Medulla oblongata (tissue), 1 donor: ENCODE measurements around the gene APH1A.
"Not testable (repeated sequence)": the region's sequence is repeated elsewhere in the genome, so short reads cannot be mapped to it uniquely, and the experiment has no call there.

Experiments used
- DNase-seq: peaks from one replicate; pipeline ENCODE4 v3.0.0-alpha.2; 2015; ENCODE audit errors: extremely low spot score

APH1A gene

DNA sequence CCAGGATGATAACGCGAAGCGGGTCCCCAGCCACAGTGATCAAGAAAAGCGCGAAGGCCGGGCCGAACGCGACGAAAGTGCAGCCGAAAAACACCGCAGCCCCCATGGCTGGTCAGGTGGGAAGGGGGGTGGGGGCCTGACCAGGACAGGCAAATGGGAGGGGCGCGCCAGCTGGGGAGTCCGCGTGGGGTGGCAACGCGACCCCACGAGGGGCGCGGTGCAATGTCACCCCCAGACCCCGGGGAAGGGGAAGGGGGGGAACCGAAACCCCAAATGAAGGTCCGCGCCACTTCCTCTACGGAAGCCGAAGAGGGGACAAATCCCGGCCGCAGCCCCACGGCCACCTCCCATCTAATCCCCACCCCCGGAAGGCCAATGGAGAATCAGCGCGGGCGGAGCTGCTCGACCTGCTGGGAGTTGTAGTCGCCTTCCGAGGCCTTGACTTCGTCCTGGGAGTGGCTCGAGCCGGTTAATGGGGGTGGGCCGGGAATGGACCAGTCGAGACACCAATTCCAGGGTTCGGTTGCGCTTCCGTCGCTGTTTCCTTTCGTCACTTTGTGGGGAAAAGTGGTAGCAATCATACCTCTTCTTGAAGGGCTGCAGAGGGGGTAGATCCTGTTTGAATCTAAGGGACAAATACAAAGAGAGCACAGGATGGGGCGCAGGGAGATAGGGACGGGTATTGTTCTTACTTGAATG, at the start of gene APH1A:
Gene APH1A (minus strand): TSS at position 312 of the 699 bp plus-strand sequence. CDS start 206 bp downstream, at position 106.
- peak; percentile 99 for DNase-seq

DNA sequence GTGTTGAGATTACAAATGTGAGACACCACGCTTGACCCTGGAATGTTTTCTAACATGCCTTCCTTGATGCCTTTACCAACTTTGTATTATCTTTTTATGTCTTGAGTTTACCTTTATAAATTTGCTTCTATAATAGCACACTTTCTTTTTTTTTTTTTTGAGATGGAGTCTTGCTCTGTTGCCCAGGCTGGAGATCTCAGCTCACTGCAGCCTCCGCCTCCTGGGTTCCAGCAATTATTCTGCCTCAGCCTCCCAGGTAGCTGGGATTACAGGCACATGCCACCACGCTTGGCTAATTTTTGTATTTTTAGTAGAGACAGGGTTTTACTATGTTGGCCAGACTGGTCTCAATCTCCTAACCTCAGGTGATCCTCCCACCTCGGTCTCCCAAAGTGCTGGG, 45.9 kb upstream of the APH1A start:
- not testable (repeated sequence) for DNase-seq

DNA sequence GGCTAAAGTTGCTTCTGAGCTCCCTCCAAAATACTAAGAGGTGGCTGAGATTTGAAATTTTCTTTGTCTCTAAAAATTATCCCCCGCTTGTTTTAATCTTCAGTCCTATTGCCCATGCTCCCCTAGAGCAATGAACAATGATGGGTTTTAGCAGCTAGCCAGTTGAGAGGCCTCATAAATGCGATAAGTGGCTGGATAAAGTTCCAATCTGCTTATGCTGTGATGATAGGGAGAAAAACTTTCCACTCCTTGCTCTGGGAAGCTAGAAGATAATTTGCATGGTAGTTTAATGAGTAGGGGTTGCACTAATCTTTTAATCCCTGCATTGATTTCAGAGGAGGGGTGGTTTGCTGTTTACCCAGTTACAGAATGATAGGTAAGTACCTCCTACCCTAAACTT, 42.9 kb upstream of the APH1A start:
- DNase-seq = no peak

DNA sequence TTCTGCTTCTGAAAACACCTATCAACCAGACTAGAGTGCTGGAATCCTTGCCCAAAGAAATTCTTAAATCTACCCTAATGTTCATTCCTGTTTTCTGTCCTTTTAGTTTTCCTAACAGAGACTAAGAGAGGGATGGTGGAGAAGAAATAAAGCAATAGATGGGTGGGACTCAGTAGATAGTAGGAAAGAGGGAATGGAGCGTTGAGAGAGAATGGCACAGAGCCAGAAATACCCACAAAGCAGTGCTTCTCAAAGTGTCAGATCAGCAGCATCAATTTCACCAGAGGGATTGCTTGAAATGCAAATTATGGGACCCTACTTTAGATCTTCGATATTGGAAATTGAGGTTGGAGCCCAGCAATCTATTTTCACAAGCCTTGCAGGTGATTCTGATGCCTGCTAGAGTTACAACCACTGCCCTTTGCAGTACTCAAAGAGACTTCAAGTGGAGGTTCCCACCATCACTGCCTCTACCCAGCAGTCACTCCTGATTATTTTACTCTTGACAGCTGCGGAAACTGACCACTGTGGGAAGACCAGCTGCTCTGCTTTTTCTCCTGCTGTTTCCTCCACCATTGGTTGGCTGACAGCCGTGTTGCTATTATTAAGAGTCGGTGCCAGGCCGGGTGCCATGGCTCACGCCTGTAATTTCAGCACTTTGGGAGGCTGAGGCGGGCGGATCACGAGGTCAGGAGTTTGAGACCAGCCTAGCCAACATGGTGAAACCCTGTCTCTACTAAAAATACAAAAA, 41.1 kb upstream of the APH1A start:
- no peak for DNase-seq

DNA sequence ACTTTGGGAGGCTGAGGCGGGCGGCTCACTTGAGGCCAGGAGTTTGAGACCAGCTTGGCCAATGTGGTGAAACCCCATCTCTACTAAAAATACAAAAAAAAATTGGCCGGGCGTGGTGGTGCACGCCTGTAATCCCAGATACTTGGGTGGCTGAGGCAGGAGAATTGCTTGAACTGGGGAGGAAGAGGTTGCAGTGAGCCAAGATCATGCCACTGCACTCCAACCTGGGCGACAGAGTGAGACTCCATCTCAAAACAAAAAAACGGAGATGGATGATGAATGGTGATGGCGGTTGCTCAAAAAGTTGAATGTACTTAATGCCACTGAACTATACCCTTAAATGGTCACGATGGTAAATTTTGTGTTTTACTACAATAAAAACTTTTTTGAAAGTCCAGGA, 39.8 kb upstream of the APH1A start:
- not testable (repeated sequence) for DNase-seq

DNA sequence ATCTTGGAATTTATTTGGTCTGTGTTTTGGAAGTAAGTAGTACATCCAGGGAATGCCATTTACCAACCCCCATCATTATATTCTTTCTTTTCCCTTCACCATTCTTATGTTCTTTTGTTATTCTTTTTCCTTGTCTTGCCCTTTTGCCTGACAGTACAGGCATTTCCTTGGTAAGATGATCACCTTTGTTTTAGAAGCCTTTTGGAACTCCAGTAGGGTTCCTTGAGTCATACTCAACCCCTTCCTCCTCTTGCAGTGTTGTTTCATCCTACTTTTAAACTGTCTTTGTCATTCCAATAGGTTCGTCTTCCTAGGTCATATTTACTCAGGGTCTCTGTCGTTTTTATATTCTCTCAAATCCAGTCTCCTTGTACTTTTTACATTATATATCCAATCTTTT, 34.1 kb upstream of the APH1A start:
- DNase-seq = no peak

DNA sequence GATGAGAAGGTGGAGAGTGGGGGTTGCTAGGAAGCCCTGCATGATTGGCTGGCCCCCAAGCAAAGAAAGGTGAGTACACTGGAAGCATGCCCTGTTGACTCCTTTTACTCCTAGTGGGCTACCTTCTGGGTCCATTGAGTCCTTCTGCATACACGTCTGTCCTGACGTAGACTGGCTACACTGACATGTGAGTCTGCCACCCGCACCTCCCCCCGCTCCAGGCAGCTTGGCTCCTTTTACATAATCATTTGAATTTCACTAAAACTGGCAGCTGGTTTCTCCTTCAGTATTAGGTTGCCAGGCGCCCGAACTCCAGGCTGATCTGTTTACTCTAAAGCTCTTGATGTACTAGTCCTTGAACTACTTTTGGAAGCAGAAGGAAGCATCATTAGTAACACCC, 33.5 kb upstream of the APH1A start:
- DNase-seq = peak; percentile 67

DNA sequence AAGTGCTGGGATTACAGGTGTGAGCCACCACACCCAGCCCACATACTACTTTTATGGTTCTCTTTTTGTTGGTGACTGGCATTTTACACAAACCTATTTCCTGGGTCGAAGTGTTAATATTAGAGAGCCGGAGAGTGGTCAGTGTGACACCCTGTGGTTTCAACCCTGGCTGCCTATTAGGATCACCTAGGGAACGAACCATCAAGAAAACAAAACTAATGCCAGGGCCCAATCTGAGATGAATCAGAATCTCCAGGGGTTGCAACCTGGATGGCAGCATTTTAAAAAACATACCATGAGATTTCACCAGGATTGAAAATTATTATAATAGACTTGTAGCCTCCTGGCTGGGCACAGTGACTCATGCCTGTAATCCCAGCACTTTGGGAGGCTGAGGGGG, 30.9 kb upstream of the APH1A start:
- DNase-seq = no peak

DNA sequence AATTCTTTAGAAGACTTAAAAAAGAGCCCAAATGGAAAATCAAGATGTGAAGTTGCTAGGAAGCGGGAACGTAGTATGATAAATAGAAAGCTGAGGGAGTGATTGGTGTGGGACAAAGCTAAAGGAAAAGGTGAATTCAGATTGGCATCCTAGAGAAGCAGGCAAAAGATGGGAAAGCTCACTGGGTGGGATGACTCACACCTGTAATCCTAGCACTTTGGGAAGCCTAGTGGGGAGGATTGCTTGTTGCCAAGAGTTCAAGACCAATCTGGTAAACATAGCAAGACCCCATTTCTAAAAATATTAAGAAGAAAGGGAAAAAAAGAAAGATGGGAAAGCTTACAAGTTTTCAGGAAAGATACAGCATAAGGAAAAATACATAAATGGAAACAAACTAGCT, 26.7 kb upstream of the APH1A start:
- no peak for DNase-seq

DNA sequence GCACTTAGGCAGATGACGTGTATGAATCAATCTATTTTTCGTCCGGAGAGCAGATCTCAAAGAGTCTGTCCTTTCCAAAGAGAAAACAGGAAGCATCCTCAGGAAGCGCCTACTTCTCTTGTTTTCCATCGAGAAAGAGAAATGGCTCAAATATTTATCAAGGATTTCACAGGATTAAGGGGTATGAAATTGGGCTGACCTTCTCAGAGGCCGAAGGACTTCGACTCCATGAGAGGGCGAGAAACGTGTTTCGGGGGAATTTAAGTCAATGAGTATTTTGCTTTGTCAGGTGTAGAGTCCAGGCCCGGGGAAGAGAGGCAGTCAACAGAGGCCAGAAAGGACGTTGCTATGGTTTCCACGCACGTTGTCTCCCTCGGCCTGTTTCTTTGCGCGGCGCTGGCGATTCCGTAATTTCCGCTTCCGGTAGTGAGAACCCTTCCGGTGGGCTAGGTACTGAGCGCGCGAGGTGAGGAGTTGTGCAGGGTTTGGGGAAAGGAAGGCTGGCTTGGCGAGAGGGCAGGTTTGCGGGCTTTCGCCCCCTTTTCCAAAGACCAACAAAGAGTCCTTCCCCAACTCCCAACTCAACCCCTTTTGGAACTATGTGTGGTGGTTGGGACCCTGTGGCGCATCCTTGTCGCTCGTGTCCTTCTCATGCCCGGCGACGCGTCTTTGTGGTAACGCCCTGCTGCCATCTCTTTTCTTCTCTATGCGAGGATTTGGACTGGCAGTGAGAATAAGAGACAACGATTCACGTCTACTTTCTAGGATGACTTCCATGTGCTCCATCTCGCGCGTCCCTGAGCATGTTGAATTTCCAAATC, 24.8 kb upstream of the APH1A start, which contains the start of gene MRPS21:
Gene MRPS21 (plus strand): TSS at position 429 of the 821 bp plus-strand sequence. CDS start 506 bp downstream, outside the sequence.
- DNase-seq = peak; percentile 95

DNA sequence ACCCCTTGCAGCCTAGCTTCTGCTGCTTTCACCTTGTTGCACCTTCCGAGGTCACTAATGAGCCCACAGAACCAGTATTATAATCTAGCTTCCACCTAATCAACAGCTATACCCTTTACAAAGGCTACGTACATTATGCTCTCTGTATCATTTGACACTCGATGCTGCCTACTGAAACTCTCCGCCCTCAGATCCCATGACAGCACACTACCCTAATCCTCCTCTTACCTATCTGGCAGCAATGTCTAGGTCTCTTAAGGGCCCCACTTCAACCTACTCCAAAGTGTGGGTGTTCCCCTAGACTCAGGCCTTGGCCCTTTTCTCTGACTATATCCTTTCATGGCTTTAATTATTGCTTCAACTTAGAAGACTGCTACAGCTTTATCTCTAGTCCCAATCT, 20.0 kb upstream of the APH1A start:
- DNase-seq = no peak

DNA sequence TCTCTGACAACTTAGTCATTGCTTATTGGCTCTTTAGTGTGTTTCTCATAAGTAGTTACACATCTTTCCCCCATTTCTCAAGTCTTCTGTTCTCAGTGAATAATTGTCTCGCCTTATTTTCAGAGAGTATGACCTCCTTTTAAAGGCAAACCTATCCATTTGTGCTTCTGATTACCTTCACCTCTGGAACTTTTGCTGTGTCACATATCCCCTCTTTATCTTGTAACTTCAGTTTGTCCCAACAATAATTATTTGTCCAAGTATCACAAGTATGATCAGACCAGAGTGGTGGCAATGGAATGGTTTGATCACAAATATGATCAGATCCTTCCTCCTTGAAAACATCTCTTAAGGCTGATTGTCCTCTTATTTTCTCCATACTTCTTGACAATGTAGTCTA, 19.6 kb upstream of the APH1A start:
- DNase-seq = no peak

DNA sequence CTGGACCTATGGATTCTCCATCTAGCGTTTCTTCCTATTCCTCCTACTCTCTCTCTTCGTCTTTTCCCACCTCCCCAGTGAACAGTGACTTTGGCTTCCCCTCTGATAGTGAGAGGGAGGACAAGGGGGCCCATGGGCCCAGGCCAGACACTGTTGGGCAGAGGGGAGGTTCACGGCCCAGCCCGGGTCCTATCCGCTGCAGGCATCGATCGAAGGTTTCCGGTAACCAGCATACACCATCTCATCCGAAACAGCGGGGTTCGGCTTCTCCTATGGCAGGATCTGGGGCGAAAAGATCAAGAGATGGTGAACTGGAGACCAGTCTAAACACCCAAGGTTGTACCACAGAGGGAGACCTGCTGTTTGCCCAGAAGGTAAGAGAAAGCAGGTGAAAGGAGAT, 14.4 kb upstream of the APH1A start:
- no peak for DNase-seq

DNA sequence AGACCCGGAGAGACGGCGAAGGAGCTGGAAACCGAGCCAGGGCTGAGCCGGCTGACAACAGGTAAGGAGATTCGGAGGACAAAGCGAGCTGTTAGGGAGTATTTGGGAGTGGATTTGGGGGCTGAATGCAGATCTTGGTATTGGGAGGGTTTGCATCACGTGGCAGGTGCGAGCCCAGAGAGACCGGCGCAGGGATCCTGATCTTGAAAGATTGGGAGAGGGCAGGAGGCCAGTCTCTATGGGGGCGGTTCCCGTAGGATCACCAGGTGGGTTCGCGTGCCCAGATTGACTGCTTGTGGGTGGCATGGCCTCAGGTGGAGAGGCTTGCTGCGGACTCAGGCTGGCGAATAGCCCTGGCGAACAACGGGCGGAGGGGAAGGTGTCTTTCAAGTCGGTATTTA, 13.7 kb upstream of the APH1A start:
- DNase-seq = no peak

DNA sequence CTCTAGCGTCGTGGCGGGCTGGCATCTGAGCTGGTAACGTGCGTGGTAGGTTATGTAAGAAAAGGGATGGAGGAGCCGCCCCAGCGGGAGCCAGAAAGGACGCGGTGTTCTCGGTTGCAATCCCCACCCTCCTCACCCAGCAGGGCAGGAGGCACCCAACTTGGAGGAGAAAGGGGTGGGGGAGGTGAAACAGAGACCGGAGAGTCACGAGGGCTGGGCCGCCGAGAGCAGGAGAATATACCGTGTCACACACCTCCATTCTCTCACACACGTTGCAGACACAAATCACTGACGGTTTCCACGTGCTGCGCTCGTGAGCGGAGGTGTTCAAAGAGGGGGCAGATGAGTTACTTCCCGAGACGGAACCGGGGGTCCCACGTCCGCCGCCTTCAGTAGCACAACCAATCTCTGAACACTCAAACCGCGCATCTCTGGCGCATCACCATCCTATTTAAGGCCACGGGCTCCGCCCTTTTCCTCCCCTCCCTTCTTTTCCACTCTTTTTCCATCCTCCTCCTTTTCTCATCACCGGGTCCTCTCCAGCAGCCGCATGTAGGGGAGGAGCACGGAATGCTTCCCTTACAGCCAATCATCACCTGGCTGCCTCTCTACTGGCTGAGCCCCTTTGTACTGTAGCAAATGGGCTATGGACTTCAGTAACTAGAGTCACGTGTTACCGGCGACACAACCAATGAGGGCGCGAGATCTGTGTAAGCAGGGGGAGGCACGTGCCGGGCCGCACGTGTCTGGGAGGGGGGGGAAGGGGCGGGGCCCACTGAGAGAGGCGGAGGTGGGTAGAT, 13.1 kb upstream of the APH1A start, which contains the start of gene CIART:
Gene CIART (plus strand): TSS at position 797 of the 800 bp plus-strand sequence. CDS start 714 bp downstream, outside the sequence.
- peak; percentile 98 for DNase-seq

DNA sequence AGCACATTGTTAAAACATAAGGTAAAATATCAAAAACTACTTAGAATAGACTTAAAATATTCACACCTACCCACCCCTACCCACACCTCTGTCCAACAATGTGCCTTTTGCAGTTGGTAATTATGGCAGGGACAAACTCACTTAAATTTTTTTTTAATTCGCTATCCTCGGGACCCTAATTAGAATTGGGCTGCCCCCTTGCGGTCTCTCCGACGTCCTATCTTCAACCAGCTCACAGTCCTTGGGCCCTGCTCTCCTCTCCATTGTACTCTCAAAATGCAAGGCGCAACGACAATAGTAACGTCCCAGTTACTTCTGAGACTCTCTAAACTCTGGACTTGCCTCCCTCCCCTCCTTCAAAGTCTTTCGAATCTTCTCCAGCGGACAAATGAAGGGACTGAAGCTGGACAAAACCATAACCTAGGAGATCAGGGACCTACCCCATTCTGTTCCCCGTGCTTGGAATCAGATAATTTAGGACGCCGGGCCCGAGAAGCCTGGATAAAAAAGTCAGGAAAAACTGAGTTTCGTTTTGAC, 12.5 kb upstream of the APH1A start:
- DNase-seq = peak; percentile 91

DNA sequence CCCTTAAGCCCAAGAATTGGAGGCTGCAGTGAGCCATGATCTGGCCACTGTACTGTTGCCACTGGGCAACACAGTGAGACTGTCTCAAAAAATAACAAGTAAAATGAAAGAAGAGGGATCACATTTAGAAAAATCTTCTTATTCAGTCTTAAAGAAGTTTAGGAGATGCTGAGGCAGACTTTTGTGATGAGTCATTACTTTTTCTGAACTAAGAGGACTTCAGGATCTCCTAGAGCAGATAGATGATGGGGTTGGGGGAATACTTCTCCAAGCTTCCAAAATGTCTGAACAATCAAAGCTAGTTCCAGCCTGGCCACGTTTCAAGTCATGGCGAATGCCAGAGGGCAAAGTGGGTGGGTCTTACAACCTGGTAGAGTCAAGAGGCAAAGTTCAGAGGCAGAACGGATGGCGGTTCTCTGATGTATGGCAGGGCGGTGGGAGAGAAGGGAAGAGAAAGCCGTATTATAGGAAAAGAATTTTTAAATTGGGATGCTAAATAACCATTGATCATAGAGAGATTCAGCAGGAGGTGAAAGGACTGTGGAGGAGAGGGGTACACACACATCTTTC, 11.4 kb upstream of the APH1A start:
- no peak for DNase-seq

DNA sequence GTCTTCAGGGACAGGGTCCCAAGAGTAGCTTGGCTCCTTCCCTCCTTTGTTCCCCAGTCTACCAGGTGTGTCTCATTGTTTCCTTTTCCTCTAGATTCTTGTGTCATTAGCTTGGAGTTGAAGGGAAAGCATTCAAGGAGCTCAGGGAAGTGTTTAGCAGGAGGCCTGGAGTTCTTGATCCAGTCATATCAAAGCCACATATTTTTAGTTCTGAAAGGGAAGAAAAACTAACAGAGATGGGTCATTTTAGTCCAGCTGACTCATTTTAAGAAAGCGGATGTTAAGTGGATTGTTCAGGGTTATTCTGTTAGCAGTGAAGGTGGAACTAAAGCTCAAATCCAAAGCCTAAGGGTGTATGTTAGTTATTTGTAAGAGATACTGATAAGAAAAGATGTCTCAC, 4.5 kb upstream of the APH1A start:
- no peak for DNase-seq

DNA sequence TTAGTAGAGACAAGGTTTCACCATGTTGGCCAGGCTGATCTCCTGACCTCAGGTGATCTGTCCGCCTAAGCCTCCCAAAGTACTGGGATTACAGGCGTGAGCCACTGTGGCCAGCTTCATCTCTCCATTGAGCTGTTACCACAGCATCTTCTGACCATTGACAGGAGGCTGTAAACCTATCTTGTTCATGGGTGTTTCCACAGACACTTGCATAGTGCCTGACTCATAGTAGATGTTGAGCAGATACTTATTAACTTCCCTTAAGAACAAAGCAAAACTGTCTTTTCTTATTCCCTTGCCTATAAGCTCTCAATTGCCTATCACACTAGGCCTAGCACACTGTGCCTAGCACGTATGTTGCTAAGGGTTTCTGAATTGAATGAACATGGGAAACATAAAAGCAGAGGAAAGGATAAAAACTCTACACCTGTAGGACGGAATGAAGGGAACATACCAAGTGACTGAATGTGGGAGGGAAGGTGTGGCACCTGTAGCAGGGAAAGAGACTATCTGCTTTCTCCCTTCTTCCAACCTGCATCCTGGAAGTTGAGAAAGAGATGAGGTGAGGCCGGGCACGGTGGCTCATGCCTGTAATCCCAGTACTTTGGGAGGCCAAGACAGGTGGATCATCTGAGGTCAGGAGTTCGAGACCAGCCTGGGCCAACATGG, 2.6 kb upstream of the APH1A start:
- DNase-seq = no peak

DNA sequence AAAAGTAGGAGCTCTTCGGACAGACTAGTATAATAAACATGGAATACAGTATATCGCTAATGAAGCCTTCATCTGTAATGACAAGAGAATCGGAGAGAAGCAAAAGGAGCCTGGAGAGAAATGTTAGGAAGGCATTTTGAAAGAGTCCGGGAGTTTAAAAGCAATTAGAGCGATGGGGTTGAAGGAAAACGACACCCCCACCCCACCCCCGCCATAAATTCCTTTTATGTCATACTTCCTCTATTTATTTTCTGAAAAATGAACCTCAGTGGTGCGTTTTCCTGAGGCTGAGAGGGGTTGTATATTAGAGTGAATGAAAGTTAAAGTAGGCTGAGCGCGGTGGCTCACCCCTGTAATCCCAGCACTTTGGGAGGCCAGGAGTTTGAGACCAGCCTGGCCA, 635 bp upstream of the APH1A start:
- no peak for DNase-seq
